Hindlimb muscle (tissue), 1 donor: ENCODE data around the gene NRXN2. TPM values are rescaled to one million over a fixed set of nuclear protein-coding genes. Genes with fewer than 3 reads are reported as not detected.
"Not testable (repeated sequence)": the region's sequence is repeated elsewhere in the genome, so short reads cannot be mapped to it uniquely, and the experiment has no call there.

Experiments
- DNase-seq: peaks from one replicate; pipeline ENCODE4 v3.0.0-alpha.2; 2013
- polyA plus RNA-seq: library from polyadenylated mRNA; unstranded; fragments of 120-200 nt; gene quantifications from one replicate; pipeline ENCODE4 v1.2.1, GENCODE V29; 2013; ENCODE audit not compliant: insufficient read length

The NRXN2 gene
- polyA plus RNA-seq, 1 donor, result 32.6 TPM

DNA sequence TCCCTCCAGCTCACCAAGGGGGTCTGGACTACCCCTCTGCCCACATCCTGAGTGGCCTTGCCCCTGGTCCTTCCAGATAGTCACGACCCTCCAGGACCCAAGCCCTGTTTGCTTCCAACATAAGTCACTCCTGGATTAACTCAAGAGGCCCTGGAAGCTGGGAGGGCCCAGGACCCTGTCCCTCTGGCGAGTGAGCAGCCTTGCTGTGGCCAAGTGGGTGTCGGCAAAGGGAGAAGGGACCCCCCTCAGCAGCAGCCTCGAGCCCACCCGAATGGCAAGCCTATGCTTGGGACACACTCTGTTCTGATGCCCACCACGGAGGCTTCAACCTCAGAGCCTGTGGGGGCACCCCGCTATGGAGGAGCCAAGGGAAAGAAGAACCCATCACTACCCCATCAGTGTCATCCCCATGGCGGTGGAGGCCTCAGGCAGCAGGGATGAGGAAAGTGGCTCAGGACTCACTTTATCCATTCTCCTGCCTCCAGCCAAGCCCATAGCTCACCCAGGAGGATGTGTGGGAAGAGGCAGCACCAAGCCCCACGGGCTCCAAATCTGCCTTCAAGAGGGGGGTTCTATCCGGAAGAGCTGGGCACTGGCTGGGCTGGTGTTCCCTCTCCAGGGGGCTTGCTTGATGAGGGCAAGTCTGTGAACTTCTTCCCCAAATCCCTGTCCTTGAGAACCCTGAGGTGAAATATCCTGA lies 119.4 kb downstream of the NRXN2 start:
- no peak for DNase-seq

GRCh38 chr11:64602466-64603070 lies 120.4 kb downstream of the NRXN2 start:
- no peak for DNase-seq

- DNase-seq, result no peak
Measured at GRCh38 chr11:64601605-64602465, 121.2 kb downstream of the NRXN2 start.

GRCh38 chr11:64600281-64600992 lies 122.6 kb downstream of the NRXN2 start:
- DNase-seq, result no peak

GRCh38 chr11:64599698-64600211 lies 123.2 kb downstream of the NRXN2 start:
- no peak for DNase-seq

- DNase-seq, result no peak
Measured at GRCh38 chr11:64598797-64599697, 124.0 kb downstream of the NRXN2 start.

- DNase-seq, result no peak
Measured at GRCh38 chr11:64598106-64598796, 124.7 kb downstream of the NRXN2 start.

DNA sequence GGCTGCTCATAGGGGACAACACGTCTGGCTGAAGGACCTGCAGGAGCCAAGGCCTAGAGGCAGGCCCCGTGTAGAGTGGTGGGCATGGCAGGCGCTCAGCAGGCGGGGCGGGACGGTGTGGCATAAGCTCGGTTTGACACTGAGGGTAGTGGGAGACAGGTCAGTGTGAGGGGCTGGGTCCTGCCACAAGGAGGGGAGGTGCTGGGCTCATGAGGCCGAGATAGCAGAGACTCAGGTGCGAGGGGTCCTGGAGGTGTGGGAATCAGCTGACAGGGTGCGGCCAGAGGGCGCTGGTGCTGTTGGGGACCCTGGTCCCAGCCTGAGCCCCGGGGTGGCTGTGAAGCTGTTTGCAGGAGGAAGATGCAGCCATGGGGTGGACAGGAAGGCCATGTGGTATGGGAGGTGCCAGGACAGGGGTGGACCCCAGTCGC lies 125.3 kb downstream of the NRXN2 start:
- DNase-seq, result no peak

- not testable (repeated sequence) for DNase-seq
Measured at GRCh38 chr11:64595922-64596321, 127.1 kb downstream of the NRXN2 start.

GRCh38 chr11:64594159-64594939 lies 128.6 kb downstream of the NRXN2 start:
- DNase-seq, result no peak

- no peak for DNase-seq
Measured at GRCh38 chr11:64593156-64594105, 129.6 kb downstream of the NRXN2 start.

DNA sequence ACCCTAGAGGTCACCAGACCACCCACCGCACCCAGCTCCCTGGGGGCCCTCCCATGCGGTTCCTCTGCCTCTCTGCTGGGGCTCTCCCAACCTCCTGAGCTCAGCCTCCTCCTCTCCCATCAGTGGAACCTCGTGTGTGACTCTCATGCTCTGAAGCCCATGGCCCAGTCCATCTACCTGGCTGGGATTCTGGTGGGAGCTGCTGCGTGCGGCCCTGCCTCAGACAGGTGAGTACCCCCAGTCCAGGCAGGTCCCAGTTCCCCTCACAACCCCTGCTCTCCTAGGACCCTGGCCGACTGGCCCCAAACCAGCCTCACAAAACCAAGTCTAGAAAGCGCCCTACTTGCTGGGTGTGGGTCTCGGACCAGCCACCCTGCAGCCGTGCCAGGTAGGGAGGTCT lies 130.3 kb downstream of the NRXN2 start:
- no peak for DNase-seq

GRCh38 chr11:64592234-64592615 lies 130.8 kb downstream of the NRXN2 start:
- DNase-seq, result no peak

DNA sequence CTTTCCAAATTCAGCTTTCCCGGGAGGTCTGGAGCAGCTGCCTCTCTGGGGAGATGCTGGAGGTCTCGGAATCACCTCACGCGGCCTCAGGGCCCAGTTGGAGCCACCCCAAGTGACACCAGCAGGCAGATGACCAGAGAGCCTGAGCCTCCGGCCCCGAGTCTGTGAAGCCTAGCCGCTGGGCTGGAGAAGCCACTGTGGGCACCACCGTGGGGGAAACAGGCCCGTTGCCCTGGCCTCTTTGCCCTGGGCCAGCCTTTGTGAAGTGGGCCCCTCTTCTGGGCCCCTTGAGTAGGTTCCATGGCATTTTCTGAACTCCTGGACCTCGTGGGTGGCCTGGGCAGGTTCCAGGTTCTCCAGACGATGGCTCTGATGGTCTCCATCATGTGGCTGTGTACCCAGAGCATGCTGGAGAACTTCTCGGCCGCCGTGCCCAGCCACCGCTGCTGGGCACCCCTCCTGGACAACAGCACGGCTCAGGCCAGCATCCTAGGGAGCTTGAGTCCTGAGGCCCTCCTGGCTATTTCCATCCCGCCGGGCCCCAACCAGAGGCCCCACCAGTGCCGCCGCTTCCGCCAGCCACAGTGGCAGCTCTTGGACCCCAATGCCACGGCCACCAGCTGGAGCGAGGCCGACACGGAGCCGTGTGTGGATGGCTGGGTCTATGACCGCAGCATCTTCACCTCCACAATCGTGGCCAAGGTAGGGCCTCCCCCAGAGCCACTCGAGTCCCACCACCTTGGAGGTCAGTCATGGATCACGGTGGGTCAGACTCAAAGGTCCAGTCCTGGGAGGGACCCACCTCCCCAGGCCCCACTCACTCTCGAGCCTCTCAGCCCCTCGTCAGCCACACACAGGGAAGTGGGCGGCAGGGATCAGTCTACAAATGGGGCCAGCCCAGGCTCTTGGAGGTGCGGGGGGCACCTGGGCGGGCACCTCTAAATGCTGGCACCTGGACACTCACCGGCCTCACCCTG lies 131.5 kb downstream of the NRXN2 start:
- no peak for DNase-seq

DNA sequence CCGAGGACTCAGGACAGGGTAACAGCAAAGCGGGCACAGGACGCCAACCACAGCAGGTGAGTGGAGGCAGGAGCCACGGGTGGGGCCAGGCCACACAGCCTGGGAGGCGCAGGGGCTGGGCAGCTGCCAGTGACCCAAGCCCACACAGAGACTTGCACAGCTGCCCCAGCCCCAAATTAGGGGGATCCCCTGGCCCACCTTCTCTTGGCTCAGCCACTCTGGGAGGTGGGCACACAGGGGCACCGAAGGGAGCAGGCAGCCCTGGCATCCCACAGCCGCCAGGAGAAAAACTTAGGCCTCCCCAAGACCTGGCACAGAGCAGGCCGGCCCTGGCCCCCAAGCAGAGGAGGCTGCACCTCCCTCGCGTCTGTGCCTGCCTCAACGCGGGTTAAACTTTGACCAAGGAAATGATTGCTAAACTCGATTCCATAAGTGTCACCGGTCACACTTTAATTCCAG lies 132.2 kb downstream of the NRXN2 start, which contains the start of gene SLC22A12:
Gene SLC22A12, plus strand, starts transcription at position 458 of the 459 bp plus-strand sequence. CDS start 337 bp downstream, outside the sequence.
- no peak for DNase-seq

GRCh38 chr11:64588701-64589100 lies 134.3 kb downstream of the NRXN2 start:
- DNase-seq, result no peak

GRCh38 chr11:64586366-64586765 lies 136.6 kb downstream of the NRXN2 start:
- no peak for DNase-seq
